ENCODE results near the gene AOAH. TPM values are rescaled to one million over a fixed set of nuclear protein-coding genes. Genes with fewer than 3 reads are reported as not detected.

The AOAH gene
- total and polyA plus RNA-seq, 2 donors (not counting 3 experiments of a cell fraction or from before 2014, with no cell fraction given) = not detected

DNA sequence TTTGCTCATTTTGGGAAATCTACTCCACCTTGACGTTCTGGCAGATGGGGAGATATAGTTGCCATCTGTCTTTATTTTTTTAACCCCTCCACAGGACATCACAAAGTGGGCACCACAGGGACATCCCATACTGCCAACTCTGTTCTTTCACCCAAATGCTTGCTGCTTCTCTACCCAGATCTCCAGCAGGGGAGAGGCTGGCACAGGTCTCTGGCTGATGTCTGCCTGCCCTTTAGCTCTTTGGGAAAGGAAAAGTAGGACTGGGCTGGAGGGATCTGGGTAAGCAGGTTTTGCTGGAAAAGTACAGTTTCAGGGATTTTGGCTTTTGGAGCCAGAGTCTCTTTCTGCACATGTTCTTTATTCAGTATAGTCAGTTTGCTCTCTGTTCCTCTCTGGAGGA, 178.0 kb downstream of the AOAH start:
- TF ChIP-seq, protein P1, sequence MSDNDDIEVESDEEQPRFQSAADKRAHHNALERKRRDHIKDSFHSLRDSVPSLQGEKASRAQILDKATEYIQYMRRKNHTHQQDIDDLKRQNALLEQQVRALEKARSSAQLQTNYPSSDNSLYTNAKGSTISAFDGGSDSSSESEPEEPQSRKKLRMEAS (IDR thresholded peaks at IDR 0.05; ENCODE audit: insufficient read depth, insufficient read length) = no peak
- TF ChIP-seq GATA2 (IDR thresholded peaks at IDR 0.05; ENCODE audit: insufficient read depth, insufficient read length, low read depth, low read length) (no peak), MYC (IDR thresholded peaks at IDR 0.05; ENCODE audit: low read depth, low read length) (no peak), POLR2AphosphoS5 (IDR thresholded peaks at IDR 0.05; ENCODE audit: insufficient read depth, low read depth, low read length) (no peak), EZH2 (IDR thresholded peaks at IDR 0.05; ENCODE audit: borderline replicate concordance, low read depth, low read length, severe bottlenecking) (no peak), CTCF (IDR thresholded peaks at IDR 0.05; ENCODE audit: extremely low read depth in 1 of 2, insufficient read depth in 1 of 2, low read depth in 1 of 2, low read length in 2 of 2) (no peak), POLR2A (IDR thresholded peaks at IDR 0.05; ENCODE audit: low read depth, low read length) (no peak), JUN (IDR thresholded peaks at IDR 0.05; ENCODE audit: borderline replicate concordance, insufficient read depth, insufficient read length, low read depth) (no peak), FOS (IDR thresholded peaks at IDR 0.05; ENCODE audit: borderline replicate concordance, insufficient read depth, low read length) (no peak)
- ChIA-PET CTCF (no interaction called here), POLR2A (no interaction called here)
- no peaks in the 10 kb centered on the region for H3K4me1 ChIP-seq (ENCODE audit: control insufficient read depth, extremely low read depth, insufficient read depth, low read length)
- no peak overlapping the region for H3K27ac ChIP-seq (ENCODE audit: insufficient read depth, low read depth, low read length)
- intact Hi-C loops (cut with micrococcal nuclease) (no loop called here), dilution Hi-C loops (cut with MboI; ENCODE audit: extremely low pct_ligation_motif_present, low sequenced_read_pairs) (no loop called here)
- no peak overlapping the region for H2AFZ ChIP-seq (ENCODE audit: low read depth, low read length)
- H3K9ac ChIP-seq (replicated peaks; ENCODE audit: extremely low read depth, insufficient read depth, low read length) = no peak overlapping the region
- H3K79me2 ChIP-seq (ENCODE audit: control insufficient read depth, insufficient read depth, low read length) = no peaks in the 10 kb centered on the region
- H3K4me3 ChIP-seq (replicated peaks in 1 of 3; ENCODE audit: insufficient read depth in 1 of 3, low read depth in 1 of 3, low read length in 3 of 3) = no peak overlapping the region
- H3K27me3 ChIP-seq (ENCODE audit: control insufficient read depth in 2 of 2, insufficient read depth in 2 of 2, low read length in 2 of 2) = no peaks in the 10 kb centered on the region
- DNase-seq (ENCODE audit: low read depth, low spot score) = no peak
- no peaks in the 10 kb centered on the region for H4K20me1 ChIP-seq (replicated peaks; ENCODE audit: control insufficient read depth, extremely low read depth, insufficient read depth, low read length)
- H3K36me3 ChIP-seq (ENCODE audit: control insufficient read depth in 2 of 2, extremely low read depth in 1 of 2, insufficient read depth in 2 of 2, low read length in 2 of 2) = no peaks in the 10 kb centered on the region
- BruUV-seq (replicated peaks) = no TSS peak
- H3K4me2 ChIP-seq (ENCODE audit: insufficient read depth, low read length) = no peak overlapping the region
- H3K9me3 ChIP-seq (replicated peaks; ENCODE audit: control insufficient read depth, insufficient read depth, low read length) = no peaks in the 10 kb centered on the region
- H3K9me1 ChIP-seq (replicated peaks; ENCODE audit: control insufficient read depth, extremely low read depth, insufficient read depth, low read length) = no peaks in the 10 kb centered on the region
- no peak for FAIRE-seq

Data from endothelial cell of umbilical vein (primary cell).